Fibroblast of pulmonary artery (primary cell): ENCODE results near the gene CNDP2.
"Not testable (repeated sequence)": the region's sequence is repeated elsewhere in the genome, so short reads cannot be mapped to it uniquely, and the experiment has no call there.

ENCODE experiments used
- DNase-seq: peaks from one replicate; pipeline ENCODE4 v3.0.0-alpha.2; 2010; ENCODE audit warnings: low read depth
- H3K4me3 ChIP-seq: replicated peaks from 2 replicates; pipeline ENCODE4 v1.5.1; 2011; ENCODE audit warnings: low read depth, mild to moderate bottlenecking, control low read depth, low read length, moderate library complexity
- CTCF ChIP-seq: IDR thresholded peaks from 2 replicates; pipeline ENCODE4 v1.5.1; 2011; ENCODE audit warnings: mild to moderate bottlenecking, control low read depth, low read length, inconsistent platforms; ENCODE audit errors: missing control alignments

The CNDP2 gene

GRCh38 chr18:74551936-74552555 lies 55.9 kb downstream of the CNDP2 start:
- H3K4me3 ChIP-seq: no peak overlapping the region
- peak; percentile 88 for TF ChIP-seq CTCF
- peak; percentile 90 for DNase-seq

- TF ChIP-seq CTCF: no peak
- no peak for DNase-seq
- no peak overlapping the region for H3K4me3 ChIP-seq
Measured at GRCh38 chr18:74556126-74556525, 60.0 kb downstream of the CNDP2 start.

- no peak for TF ChIP-seq CTCF
- DNase-seq: no peak
- no peak overlapping the region for H3K4me3 ChIP-seq
Measured at GRCh38 chr18:74558096-74558495, 61.9 kb downstream of the CNDP2 start.

- no peak for DNase-seq
- TF ChIP-seq CTCF: no peak
- no peak overlapping the region for H3K4me3 ChIP-seq
Measured at GRCh38 chr18:74562131-74562730, 66.1 kb downstream of the CNDP2 start.

- no peak overlapping the region for H3K4me3 ChIP-seq
Measured at GRCh38 chr18:74562775-74563174, 66.6 kb downstream of the CNDP2 start.

GRCh38 chr18:74563999-74564398 lies 67.8 kb downstream of the CNDP2 start:
- no peak for DNase-seq
- no peak for TF ChIP-seq CTCF
- H3K4me3 ChIP-seq: no peak overlapping the region

More at GRCh38 chr18:74562775-74563174, 66.6 kb downstream of the CNDP2 start:
- no peak for TF ChIP-seq CTCF
- DNase-seq: no peak

- not testable (repeated sequence) for DNase-seq
Measured at GRCh38 chr18:74565164-74565563, 69.0 kb downstream of the CNDP2 start.

GRCh38 chr18:74565993-74566392 lies 69.8 kb downstream of the CNDP2 start:
- H3K4me3 ChIP-seq, DNase-seq: not testable (repeated sequence)

More at GRCh38 chr18:74565164-74565563, 69.0 kb downstream of the CNDP2 start:
- not testable (repeated sequence) for H3K4me3 ChIP-seq
